Effector CD4-positive, alpha-beta T cell (primary cell): Measurements from ENCODE around the gene LAD1. TPM values are rescaled to one million over a fixed set of nuclear protein-coding genes. Genes with fewer than 3 reads are reported as not detected.

Experiments used
- DNase-seq: peaks from one replicate; pipeline ENCODE4 v3.0.0-alpha.2; 2020
- total RNA-seq: gene quantifications from one replicate; lab custom pipeline; 2026; lab: John Stamatoyannopoulos, UW

LAD1 gene, protein sequence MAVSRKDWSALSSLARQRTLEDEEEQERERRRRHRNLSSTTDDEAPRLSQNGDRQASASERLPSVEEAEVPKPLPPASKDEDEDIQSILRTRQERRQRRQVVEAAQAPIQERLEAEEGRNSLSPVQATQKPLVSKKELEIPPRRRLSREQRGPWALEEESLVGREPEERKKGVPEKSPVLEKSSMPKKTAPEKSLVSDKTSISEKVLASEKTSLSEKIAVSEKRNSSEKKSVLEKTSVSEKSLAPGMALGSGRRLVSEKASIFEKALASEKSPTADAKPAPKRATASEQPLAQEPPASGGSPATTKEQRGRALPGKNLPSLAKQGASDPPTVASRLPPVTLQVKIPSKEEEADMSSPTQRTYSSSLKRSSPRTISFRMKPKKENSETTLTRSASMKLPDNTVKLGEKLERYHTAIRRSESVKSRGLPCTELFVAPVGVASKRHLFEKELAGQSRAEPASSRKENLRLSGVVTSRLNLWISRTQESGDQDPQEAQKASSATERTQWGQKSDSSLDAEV
- total RNA-seq = not detected

DNA sequence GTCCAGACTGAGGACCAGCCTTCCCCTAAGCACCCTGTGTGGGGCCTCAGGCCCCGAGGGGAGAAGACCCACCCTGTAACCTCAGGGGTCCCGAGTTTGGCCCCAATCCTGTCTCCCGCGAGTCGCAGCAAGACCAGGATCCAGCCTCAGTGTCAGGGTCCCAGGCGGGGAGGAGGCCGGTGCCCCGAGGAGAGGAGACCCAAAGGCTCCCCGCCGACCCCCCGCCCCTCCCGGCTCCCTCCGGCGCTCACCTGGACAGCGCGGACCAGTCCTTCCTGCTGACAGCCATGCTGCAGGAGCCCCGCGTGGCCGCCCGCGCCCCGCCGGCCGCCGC is at the start of gene LAD1:
LAD1 (minus strand) TSS at position 307 of the 334 bp plus-strand sequence; CDS start at position 289, 18 bp downstream.
- DNase-seq = no peak

DNA sequence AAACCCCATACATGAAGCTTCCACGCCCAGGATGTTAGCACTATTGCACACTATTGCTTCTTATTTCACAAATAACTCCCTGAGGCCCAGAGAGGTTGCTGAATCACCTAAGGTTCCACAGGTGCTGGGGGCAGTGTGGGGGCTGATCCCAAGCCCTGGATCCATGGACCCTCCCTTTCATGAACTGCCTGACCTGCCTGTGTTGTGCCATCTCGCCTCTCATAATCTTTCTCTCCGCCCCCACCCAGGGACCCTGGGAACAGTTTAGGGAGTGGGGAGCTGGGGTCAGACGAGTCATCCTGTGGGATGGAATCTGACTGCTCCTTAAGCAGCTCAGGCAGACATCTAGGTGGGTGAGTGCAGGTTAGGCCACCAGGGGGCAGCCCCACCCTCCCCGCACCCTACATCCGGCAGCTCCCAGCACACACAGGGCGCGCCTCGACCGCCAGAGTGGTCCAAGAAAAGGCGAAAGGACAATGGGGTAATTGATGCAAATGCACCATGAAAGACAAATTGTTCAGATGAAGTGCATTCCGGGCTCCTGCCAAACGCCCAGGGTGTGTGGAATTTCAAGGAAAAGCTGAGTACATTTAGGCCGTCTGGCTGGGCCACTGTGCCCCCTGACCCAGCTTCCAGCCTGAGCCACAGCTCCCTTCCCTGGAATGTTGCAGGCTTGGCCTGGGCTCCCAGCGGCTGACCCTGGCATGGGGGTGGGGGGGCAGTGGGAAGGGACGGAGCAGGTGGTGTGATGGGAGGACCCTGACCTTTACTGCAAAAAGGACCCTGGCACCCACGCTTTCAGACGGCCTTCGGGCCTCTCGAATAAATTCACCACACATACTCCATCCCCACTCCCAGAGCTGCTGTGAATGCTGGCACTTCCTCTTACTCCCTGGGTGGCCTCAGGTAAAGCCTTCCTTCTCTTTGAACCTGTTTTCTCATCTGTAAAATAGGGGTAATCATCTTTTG is 49.1 kb upstream of the LAD1 start:
- DNase-seq = peak; percentile 30

DNA sequence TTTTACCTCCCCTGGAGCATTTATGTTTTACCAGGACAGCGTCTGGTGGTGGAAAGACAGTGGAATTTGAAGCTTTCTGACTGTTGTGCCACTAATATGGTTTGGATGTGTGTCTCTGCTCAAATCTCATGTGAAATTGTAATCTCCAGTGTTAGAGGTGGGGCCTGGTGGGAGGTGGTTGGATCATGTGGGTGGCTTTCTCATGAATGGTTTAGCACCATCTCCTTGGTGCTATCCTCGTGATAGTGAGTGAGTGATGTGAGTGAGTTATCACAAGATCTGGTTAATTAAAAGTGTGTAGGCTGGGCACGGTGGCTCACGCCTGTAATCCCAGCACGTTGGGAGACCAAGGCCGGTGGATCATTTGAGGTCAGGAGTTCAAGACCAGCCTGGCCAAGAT is 46.2 kb upstream of the LAD1 start:
- DNase-seq = no peak

DNA sequence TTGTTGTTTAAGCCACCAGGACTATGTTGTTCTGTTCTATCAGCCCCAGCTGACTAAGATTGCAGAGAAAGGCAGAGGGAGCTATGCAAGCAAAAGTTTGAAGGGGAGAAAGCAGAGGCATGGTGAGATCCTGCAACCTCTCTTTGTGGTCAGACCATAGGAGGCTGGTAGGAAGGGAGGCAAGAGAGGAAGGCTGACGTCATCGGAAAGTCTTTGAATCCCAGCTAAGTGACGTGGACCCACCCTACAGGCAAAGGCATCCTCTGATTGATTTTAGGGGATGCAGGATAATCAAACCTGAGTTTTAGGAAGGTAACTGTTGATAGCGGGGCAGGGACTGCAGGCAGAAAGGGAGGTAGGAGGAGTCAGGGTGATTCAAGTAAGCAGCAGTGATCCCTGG is 45.7 kb upstream of the LAD1 start:
- DNase-seq = no peak

DNA sequence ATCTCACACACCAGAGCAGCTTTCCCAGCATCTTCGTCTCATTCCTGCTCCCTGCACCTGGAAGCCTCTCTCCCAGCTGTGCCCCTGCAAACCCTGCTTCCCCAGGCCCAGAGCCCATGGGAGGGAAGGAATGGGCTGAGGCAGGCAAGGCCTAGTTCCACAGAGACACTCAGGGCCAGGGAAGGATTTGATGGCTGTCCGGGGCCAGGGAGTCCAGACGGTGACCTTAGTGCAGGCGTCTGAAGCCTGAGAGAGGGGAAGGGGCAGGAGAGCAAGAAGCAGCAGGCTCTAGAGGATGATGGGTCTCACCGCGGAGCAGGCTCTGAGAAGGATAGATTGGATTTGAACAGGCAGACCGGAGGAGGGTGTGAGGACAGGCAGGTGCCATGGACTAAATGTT is 44.6 kb upstream of the LAD1 start:
- DNase-seq = no peak

DNA sequence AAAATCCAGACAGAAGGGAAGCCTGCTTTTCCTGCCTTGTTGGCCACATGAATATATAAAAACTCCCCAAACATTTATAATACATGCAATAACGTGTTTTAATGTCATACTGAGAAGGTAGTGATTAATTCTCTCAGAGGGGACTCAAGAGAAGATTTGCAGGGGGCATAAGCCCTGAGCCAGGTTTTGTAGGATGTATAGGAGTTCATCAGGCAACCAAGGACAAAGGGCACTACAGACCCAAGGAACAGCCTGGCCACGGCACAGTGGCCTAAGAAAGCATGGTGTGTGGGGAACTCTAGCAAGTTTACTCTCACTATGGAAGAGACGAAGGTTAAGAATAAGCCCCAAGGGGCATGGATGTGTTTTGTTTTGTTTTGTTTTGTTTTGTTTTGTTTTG is 37.8 kb upstream of the LAD1 start:
- DNase-seq = no peak

DNA sequence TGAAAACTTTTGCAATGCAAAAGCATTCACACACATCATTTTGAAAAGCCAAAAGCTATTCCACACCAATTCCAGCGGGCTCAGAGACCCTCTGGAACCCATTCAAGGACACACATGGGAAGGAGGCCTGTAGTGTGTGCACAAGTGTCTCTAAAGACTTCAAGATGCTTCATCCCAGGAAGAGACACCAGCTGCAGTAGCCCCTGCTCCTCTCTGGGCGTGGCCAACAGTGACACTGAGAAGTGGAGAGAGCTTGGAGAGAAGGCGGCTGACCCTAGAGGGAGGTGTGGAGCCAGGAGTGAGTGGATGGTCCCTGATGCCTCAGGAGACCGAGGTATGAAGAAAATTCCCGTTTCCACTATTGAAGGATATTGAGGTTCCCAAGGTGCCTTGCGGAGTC is 37.3 kb upstream of the LAD1 start:
- no peak for DNase-seq

DNA sequence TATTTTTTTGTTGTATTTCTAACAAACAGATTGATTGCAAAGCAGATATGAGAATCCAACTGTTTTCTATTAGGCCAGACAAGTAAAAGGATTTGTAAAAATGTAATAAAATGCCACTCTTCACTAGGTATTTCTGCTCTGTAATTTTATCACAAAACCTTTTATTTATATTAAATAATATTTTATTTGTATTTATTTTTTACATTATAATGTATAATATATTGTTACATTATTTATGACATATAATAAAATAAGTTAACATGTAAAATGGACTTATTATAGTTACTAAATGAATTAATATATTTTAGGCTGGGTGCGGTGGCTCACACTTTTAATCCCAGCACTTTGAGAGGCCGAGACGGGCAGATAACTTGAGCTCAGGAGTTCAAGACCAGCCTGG is 35.1 kb upstream of the LAD1 start:
- no peak for DNase-seq

DNA sequence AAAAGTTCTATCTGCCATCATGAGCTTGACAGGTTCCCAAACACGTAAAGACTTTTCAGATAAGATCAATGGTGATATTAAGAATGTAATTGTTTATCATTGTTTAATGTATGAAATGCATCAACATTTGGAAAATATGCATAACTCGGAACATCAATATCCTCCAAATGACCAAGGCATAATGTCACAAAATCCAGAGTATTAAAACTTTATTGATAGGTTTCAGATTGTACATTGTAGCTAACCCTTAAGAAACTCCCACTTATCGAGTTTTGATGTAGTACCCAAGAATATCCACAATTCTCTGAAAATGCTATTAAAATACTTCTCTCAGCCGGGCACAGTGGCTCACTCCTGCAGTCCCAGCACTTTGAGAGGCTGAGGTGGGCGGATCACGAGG is 34.5 kb upstream of the LAD1 start:
- DNase-seq = no peak

DNA sequence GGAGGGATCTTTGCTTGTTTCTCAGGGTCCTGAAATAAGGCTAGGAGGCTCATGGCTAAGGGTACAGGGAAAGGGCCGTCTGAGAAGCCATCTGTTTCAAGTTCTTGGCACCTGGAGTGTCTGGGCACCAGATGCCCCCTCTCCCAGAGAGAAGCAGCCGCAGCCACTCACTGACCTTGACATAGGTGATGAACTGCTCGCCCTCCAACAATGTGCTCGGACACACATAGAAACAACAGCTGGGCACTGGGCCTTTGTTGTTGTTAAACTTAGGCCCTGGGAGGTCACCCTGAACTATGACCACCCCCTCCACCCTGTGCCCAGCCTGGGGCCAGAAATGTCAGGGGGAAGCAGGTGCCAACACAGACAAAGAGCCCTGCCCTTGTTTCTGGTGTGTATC is 31.7 kb upstream of the LAD1 start:
- DNase-seq = no peak

DNA sequence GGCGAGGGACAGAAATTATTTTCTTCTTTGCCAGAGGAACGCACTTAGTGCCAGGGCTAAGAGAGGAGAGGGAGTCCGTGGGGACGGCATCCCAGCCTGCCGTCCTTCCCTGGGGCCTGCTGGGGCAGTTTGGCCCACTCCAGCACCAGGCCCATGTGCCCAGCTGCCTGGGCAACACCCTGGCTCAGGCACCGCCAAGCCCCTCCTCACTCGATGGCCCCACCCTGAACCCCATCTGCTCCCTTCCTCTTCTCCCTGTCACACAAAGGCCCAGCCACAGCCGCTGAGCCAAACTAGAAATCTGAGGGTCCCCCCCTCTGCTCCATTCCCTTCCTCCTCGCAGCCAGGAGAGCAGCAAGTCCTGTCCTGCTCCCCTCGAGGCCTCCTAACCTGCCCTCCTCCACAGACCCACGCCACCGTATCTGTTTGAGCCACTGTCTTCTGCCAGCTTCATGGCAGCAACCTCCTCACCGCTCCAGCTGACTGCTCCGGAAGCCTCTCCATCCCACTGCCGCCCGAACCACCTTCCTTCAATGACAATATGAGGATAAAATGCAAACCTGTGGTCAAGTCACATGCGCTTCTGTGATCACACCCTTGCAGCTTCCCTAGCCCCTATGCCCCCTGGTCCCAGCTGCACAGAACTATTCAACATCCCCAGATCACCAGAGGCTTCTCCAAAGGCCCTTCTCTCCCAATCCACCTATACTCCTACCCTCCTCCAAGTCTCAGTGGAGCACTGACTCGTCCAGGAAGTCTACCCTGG is 30.8 kb upstream of the LAD1 start:
- no peak for DNase-seq

DNA sequence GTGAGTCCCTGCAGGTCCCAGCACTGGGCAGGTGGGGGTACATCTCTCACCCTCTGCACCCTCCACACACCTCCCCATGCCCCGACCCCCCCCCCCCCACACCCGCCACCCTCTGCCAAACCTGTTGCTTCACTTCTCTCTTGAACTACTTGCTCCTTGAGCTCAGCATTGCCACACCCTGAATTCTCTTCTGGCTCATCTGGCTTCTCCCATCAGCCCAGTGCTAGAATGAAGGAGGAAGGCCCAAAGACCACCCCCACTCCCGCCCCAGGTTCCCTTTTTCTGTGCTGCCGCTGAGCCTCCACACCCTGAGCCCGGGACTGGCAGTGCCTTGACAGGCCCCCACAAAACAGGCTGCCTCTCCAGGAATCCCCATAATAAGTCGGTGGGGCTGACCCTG is 28.8 kb upstream of the LAD1 start:
- DNase-seq = no peak

DNA sequence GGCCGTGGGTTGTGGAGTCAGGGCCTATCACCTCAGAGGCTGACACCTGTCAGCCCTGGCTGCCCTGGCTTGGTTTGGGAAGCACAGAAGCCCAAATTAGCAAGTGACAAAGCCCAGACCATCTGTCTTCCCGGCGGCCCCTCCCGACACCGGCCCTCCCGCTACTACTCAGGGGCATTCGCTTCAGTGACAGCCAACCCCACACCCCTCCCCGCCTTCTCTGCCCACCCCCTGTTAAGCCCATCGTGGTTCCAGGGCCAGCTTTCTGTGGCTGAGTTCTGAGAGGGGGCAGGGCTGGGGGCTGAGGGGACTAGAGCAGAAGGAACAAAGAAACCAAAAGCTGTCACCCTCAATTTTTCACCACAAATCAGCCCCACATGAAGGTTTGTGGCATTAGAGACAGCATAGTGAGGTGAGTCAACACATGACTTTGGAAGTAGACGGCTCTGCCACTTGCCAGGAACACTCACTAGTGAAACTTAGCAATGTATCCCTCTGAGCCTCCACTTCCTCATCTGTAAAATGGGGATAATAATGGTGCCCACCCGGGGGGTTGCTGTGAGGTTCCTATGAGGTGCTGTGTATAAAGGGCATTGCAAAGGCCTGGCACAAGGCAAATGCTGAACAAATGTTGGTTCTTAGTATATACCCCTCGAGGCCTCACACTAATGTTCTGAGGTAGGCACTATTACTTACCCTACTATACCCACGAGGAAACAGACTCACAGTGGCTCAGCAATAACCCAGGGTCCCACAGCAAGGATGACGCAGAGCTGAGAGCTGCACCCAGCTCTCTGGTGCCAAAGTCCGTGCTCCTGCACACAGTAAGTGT is 27.6 kb upstream of the LAD1 start:
- no peak for DNase-seq

DNA sequence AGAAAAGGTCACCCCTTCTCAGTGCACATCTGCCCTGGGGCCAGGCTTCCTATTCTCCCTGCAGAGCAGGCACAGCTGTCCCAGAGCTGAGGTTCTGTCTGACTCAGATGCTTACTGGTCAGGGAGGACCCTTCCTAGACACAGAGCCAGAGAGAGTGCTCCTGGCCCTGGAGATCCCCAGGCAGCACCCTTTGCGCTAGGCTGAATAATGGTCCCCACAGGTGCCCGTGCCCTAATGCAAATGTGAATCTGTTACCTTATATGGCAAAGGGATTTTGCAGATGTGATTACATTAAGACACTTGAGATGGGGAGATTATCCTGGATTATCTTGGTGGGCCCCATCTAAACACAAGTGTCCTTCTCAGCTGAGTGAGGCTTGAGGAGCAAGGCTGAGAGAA is 25.0 kb upstream of the LAD1 start:
- no peak for DNase-seq

DNA sequence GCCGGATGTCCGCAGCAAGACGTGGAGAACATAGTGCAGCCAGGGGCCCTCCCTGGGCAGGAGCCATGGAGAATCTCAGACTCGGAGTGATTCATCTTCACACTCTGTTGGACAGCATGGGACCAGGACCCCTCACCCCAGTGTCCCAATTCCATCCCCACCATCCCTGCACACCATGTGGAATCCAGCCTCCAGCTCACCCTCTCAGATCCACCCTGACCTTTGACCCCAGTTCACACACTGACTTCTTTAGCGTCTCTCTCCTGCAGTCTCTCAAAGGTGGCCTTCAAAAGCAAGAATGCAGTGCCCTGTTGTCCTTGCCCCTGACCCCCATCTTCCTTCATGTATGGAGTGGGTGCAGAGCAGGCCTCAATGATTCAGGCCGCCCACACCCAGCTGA is 24.5 kb upstream of the LAD1 start:
- no peak for DNase-seq

DNA sequence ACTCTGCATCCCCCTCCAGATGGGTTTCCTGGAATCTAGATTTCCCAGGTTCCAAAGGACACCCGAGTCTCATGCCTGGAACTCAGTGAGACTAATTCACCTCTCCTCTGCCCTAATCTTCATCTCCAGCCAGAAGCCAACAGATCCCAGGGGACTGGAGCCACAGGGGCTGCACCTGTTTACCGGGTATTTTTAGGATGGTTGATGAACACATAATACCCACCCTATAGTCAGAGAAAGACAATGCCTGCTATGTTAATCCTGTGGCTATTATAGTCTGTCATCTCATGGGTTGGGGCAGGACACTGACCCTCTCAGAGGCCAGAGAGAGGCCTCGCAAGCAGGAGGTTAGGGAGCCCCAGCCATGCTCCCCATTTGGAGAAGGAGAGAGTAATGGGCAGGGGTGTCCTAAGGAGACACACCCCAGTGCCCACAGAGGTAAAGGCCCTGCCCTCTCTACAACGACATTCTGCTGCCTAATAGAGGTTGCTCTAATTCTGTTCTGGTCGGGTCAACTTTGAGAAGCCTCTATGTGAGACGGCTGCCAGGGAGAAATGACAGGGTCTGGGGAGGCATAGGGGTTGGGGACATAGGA is 23.4 kb upstream of the LAD1 start:
- no peak for DNase-seq

DNA sequence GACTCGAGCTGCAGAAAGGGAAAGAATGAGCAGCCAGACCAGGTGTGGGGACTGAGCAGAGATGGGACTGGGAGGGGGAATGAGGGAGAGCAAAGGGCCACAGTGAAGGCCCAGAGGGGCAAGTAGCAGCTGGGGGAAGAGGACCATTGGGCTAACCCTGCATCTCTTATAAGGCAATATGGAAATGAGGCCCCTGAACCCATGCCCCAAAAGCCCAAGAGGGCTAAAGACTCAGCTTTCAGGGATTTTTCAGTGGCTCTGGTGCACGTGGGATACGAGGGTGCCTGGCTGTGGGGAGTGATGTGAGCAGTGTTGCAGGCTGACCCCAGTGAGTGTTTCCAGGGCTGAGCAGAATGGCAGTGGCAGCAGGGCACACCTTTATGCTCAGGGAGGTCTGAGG is 22.9 kb upstream of the LAD1 start:
- DNase-seq = no peak

DNA sequence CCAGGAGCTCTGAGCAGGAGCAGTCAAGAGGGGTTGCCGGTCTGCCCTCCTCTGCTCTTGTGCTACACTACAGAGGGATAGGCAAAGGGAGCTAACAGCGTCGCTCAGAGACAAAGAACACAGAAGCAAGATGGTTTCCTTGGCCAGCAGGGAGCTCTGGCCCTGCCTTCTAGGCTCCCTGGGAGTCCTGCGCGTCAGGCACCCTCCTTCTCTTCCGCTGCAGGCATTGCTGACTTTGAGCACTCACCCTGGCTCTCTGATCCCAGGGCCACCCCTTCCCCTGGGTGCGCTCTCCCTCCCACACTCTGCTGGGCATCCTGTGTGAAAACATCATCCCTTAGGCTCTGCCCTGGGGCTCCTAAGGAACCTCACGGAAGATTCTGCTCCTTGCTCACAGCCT is 21.9 kb upstream of the LAD1 start:
- DNase-seq = no peak

DNA sequence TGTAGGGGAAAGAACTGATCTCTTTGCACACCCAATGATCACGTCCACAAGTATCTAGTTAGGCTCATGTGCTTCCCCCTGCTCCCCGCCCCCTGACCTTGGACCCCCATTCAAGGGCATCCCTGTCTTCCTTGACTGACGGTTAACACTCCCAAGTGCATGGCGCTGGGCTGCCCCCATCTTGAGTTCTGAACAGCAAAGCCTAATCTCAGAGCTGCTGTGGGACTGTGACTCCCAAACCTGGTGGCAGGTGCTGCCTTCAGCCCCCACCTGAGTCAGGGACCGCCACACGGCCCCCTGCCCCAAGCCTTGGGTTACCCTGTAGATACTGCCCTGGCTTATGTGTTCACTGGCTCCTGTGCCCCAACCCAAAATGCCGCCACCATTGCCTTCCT is 21.5 kb upstream of the LAD1 start:
- DNase-seq = no peak

DNA sequence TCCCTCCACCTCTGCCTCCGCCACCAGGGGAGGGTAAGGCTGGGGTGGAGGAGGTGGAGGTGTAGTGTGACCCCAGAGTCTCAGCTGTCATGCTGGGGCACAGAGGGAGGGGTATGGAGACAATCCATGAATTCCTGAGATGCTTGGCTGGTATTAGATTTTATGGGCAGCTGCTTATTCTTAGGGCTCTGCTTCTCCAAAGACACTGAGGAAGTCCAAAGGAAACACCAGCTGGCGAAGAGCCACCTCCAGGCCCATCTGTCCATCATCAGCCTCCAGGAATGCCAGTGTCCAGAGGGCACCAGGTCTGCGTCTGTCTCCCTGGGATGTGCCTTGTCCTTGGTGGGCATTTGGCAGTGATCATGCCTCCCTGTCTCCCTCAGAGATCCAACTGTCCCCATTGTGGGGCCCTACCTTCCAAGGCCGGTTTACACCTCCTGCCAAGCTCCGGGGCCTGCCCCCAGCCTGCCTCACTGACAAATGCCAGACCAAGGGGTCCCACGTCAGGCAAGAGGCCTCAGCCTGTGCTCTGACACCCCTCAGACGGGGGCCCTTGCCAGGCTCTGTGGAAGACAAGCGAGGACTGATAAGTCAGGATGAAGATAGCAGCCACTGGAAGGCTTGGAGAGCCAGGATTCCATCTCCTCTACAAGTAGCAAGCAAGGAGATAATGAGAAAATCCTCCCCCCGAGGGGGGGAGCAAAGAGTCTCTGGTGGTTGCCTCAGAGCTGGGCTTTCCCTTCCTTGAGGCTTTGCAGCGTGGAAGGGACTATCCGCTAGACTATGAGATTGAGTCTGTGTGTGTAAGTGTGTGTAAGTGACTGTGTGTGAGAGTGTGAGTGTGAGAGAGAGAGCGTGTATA is 20.9 kb upstream of the LAD1 start:
- no peak for DNase-seq

DNA sequence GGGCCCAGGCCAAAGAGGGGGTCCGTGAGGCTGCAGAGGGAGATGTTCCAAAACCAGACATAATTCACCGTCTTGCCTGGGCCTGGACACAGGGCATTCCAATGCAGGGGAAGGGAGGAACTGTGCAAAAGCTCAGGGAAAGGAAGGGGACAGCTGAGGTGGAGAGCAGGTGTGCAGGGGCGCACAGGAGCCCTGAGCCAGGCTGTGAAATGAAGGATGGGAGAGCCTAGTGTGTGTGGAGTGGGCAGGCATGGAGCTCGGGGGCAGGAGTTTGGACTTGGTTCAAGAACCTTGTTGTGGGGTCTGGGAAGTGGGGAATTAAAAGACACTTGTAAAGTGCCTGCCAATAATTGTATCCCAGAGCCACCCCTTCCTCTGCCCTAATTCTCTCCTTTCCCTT is 20.1 kb upstream of the LAD1 start:
- DNase-seq = no peak
